NCI-H226 (cell line): ENCODE measurements around the gene KCNJ2.

Experiments used
- DNase-seq: peaks from one replicate; pipeline ENCODE4 v3.0.0-alpha.2; 2015

Gene KCNJ2

DNA sequence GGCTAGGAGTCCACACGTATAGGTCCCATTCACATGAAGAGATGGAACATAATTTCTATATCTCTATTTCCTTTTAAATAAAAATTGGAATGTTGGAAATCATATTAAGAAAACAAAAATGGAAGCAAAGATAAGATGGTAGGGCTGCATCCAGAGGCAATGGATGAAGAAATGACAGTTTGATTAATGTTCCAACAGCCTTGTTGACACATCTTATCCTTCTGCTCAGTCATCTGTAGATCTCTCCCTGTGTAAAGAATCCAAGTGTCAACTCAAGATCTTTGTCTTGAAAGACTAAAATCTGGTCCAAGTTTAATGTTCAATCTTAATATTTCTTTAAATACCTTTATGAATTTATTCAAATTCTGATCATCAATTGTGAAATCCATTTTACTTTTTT lies 7.8 kb upstream of the KCNJ2 start:
- DNase-seq: no peak

DNA sequence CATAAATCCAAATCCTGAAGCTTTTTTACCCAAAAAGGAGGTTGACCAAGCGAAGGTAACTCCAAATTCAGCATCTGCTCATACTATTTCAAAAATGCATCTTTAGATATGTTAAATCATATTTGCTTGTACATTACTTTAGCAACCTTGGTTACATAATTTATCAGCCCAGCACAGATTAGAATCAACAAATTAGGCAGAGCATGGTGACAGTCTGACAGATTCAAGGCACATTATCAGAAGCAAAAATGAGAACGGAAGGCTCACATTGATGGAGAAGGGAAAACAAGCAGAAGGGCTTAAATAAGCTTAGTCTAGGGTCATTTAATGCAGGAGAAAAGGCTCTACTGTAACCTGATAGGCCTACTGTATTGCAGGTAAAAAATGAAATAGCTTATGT lies 3.9 kb upstream of the KCNJ2 start:
- no peak for DNase-seq

DNA sequence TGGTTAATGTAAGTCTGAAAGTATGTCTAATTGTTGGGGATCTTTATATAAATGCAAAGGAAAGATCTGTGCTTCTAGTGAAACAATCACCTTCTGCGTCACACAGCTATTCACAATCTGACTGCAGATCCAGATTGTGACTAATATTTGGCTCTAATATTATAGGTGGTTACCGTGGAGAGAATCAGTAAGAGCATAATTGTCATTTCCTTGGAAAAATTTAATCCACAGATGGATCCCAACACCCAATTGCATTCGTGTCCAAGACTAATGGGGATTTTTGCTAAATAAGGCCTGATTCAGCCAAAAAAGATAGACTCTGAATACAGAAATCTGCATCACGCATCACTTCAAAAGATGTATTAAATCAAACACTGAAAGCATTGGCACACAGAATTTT lies 2.7 kb upstream of the KCNJ2 start:
- no peak for DNase-seq

DNA sequence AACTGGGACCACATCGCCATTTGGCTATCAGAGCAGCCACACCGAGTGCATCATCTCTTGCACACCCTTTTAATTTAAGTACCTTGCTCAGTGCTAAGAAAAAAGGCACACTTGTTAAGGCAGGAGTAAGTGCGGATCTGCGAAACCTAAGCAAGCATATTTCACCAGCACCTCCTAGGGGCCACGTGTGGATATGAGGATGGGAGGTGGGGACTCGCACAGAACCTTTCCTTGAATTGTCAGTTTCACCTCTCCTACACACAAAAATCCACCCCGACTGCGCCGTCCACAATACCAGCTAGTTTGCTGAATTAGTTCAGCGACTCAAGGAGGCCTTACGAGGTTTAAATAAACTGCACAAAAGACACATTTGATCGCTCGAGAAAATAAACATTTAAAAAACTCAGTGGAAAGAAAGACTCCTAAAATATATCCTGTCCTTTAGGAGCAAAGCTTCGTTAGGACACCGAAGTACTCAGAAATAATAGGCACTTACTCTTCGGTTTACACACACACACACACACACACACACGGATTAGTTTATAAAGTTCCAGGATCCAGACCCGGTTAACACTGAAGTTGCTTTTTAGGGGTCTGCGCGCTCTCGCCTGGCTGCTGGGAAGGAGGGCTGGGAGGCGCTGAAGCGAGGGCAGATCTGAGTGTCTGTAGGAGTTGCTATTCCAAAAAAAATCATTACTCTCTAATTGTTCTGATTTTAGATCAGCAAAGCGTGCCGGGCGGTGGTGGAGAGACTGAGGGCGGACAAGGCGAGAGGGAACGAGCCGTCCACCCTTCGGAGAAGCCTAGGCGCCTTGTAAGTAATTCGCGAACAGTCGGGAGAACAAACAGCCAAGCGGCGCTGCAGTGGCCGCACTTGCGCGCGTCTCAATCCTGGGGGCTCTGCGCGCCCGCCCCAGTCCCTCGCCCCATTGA lies 1.0 kb upstream of the KCNJ2 start:
- no peak for DNase-seq

DNA sequence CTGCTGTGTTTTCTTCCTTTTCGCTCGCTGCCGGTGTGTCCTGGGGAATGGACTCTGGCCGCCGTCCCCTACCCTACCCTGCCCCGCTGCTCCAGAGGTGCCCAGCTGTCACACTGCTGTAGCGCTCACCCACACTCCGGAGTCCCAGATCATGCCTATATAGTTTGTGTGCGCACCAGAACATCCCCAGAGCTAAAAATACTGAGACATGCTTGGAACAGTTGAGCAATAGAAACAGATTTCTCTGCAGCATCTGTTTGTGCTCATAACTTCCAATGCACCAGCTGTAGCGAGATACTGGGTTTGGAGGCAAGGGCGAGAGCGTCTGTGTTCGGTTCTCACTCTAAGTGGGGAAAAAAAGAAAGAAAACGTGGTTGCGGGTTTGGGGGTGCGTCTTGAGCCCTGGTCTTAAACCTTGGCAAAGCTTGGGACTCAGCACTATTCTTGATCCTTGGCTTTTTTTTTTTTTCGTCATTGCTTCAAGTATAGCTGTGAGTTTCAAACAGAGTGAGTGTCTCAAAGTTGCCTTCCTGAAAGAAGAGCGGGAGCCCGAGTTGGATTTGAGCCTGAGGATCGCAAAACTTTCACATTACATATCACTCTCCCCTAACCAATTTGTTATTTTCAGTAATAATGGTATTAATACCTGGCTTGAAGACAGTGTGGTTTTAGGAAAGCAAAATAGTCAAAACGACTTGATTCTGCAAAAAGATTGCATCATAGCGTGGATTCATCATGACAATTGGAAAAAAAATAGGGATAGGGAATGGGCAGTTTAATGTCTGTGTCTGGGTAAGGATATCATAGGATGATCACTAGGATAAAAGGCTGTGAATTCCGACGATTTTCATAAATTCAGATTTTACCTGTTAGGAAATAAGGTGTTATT lies 621 bp downstream of the KCNJ2 start:
- DNase-seq: no peak

DNA sequence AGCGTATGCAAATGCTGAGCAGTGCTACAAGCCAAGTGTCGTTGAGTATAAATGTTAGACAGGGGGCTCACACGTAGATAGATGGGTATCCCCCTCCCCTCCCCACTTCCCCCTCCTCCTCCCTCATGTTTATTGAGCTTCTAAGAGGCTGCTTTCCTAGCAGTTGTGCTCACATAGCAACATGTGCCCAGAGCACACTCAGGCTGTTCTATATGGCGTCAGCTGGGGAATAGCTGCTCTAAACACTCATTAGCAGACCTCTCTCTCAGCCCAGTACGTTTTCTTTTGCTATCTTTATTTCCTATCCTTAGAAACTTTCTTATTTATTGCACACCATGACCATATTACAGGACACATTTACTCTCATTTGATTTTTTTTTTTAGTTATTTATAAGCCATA lies 1.8 kb downstream of the KCNJ2 start:
- no peak for DNase-seq

DNA sequence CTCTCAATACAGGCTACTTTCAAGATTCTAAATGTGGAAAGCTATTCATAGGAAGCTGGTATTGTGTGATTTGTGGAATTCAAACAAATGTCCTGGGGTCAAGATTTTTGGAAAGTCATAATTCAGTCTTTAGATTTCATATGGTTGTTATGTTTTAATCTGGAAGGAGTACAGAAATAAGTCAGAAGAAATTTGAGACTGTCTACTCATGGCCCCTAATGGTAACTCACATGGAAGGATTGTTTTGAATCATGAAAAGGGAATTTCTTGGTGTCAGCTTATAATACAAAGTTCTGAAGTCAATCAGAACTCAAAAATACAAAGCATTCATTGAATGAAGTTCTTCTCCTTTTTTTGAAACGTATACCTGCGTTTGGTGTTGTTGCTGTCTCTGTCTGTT lies 3.1 kb downstream of the KCNJ2 start:
- DNase-seq: no peak

DNA sequence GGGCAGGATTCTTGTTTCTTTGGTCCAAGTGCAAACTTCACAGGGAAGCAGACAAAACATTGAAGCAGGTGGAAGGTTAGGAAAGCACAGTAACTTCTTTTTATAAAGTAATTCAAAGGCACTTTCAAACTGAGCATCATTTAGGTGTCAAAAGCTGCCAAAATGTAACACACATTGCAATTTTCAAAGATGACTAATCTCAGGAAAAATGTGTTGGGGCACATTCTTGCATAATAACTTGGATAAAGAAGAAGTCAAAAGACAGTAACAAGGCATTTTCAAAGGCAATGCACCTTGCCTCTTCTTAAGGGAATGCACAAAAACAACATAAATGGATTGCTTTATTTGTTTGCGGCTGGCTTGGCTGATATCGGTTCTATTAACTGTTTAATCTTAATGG lies 3.6 kb downstream of the KCNJ2 start:
- DNase-seq: no peak

DNA sequence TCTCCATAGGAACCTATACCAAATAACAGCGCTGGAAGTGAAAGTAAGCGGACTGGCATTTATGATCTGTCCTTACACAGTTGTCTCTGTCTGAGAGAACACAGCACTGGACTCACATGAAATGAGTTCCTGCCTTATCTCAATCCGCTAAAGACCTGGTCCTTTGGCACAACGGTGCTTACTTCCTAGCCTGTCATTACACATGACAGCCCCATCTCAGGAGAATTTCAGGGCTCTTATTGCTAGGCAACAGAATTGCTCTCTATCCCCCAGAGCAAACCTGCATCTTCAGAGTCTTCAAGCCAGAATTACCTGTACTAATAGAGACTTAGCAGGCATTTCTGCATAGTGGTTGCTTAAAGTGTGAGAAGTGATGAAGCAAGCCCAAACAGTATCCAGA lies 4.3 kb downstream of the KCNJ2 start:
- DNase-seq: no peak

DNA sequence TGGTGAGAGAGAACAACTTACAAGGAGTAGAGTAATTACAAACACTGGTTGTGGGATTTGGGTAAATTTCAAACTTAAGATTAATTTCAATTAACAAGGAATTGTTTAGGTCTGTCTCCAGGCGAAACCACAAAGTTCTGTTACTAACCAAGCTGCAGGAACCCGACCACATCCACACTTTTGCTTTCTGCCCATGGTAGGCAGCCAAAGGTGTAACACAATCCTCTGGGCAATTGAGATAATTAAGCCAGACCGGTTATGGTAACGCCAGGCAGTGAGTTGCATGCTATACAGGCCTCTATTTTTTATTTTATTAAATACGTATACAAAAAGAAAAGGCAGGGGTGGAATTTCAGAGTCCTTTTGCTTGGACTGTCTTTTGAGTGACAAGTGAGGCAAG lies 12.0 kb downstream of the KCNJ2 start:
- no peak for DNase-seq

DNA sequence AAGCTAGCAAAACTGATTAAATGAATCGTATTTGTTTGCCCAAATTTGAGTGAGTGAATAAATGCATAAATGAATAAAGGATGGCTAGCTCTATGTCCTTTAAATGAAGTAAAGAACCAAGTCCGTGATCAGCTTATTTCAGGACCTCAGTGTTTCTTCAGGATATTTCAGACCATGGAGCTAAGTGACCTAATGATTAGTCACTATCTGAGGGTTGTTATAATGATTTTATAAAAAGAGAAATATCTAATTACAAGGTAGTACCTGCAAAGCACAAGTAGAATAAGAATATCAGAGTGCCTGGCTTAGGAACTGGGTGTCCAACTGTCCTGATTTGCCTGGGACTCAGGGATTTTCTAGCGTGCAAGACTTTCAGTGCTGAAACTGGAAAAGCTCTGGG lies 12.5 kb downstream of the KCNJ2 start:
- no peak for DNase-seq

DNA sequence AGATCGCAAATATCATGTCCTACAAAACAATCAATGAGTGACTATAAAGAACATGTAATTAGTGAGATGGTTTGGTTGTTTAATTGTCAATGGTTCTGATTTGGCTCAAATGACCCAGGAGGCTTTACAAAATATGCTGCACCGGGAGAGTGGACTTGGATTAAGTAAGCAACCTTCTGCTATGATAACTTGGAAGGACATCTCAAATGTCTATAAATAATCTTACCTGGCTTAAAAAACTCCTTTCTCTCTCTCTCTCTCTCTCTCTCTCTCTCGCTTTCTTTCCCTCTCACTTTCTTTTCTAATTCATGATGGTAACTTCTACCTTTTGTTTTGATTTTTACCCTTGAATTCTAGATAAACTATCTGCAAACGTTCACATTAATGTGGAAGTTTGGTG lies 14.2 kb downstream of the KCNJ2 start:
- DNase-seq: no peak

DNA sequence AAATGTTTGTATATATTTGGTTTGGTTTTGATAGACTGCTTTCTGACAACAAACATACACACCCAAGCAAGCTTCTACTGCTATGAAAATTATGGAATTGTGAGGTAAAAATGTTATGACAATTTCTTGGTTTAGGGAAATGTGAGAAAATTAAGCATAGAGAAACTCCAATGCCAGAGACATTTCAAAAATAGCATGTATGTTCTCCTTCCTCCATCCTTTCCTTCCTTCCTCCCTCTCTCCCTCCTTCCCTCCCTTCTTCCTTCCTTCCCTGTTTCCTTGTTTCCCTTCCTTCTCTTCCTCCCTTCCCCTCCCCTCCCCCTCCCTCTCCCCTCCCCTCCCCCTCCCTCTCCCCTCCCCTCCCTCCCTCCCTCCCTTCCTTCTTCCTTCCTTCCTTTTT lies 14.9 kb downstream of the KCNJ2 start:
- no peak for DNase-seq

DNA sequence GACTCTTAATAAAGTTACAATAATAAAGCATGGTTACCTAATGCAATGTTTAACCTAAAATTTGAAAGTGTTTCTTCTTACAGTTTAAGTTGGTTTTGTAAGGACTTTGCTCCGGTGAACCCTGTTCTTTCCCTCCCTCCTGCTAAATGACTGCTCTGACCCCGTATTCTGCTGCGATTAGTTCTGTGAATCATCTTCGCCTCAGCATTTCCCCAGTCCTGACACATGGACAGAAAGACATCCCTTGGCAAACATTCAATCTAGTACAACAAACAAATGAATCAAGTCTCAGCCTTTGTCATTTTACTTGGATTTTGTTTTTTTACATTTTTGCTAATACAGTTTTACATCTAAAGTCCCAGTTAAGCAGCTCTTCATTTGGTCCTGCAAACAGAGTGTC lies 15.4 kb downstream of the KCNJ2 start:
- DNase-seq: no peak

DNA sequence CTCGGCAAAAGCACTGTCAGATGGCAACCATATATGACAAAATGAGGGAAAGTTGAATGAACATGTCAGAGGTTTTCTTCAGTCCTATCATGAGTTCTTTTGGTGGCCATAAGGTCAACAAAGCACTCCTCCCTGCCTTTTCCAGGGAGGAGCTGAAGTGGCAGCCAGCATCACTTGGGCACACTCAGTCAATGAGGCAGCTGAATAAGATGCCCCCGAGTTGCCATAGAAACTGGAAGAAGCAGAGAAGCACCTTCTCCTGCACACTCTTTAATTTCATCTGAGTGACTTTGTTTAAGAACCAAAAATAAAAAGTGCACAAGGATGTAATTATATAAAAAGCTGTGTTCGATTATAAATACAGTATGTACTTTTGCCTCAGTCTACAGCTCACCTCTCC lies 16.0 kb downstream of the KCNJ2 start:
- no peak for DNase-seq

DNA sequence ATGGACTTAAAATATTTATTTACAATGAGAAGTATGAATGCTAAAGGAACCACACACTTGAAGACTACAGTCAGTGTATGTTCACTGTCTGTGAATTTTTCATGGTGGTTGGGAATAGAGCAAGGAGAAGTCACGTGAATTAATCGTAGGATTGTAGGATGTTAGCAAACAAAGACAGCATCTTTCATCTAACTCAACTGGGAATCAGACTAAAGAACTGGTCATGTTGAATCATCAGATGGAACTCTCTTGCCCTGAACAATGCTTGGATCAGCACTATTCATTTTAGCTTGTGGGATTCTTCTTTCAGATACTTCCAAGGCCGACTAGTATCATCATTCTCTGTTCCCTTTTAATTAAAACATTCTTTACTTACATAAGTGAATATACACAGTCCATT lies 18.1 kb downstream of the KCNJ2 start:
- DNase-seq: no peak

DNA sequence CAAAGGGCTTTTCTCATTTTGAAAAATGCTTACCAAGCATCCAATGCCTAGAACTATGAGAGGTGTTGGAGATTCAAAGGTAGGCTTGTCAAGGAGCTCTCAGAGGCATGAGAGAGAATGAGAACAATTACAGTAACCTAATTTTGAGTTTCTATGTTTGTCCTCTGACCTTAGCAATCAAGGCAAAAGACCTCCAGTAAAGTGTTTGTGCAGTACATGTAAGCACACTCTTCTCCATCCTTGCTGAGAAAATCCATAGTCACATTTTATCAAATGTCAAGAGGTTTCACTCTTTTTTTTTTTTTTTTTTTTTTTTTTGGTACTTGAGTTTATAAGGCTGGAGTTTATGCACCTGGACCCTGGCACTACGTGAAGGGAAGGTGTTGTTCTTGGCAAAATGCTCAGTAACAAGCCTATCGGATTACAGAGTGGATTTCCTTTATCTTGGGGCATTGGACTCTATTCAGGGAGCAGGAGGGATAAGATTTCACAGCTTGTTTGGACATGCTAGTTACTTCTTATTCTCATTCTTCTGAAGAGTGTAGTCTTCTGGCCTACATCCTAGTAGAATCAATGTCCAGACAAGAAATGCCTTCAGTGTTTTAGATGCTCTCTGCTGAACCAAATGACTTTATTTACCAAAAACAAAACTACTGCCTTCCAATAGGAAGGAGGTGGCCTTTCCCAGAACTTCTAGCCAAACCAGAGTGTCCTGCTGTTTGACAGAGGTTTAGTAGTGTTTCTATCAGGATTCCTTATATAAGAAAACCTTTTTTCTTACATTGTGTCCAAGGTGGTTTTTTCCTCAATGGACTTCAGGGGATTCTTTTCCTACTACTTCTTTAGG lies 21.9 kb downstream of the KCNJ2 start:
- no peak for DNase-seq

DNA sequence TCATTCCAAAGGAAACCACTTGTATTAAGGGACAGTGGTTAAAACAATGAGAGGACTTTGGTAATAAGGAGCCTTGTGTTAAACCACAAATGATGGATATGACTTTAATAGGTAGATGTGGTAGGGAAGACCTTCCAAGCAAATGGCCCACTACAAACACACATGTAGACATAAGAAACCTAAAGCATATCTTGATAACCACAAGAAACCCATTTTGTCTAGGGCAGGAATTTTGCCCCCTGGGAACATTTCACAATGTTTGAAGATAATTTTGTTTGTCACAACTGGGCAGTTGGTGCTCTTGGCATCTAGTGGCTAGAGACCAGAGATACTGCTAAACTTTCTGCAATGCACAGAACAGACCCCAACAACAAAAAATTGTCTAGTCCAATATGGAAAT lies 25.8 kb downstream of the KCNJ2 start:
- no peak for DNase-seq

DNA sequence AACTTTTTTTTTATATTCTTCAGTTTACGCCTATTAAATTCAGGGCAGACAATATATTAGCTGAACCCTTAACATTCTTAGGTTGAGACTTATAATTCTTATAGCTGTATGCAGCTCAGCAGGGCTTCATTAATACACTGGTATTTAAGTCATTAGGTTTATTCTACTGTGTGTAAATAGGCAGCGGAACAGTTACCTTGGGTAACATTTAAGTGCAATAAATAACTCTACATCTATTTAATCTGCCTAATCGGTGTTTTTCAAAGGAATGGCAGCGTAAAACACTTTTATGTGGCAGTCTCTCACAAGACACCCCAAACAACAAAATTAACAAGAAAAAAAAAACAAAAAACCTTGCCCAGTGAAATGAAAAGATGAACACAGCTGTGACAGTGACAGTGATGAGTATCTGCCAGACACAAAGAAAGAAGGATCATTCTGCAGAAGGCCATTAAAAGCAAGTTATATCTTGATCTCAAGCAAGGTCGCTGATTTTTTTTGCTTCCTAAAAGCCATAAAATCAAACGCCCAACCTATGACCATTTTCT lies 32.6 kb downstream of the KCNJ2 start:
- DNase-seq: no peak

DNA sequence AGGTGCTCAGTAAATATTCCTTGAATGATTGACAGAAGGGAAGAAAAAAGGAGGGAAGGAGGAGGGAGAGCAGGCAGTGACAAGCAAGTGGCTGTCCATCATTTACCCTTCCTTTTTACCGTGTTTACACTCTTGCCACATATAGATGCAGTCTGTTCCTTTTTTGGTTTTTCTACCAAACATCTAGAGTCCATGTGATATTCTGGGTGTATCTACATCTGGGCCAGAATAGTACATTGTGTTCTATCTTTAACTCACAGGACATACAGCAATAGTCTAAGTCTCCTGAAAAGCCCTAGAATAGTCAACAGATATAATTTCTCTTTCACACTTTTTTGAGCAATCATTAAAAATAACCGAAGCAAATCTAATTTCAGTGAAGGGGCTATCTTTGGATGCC lies 33.5 kb downstream of the KCNJ2 start:
- DNase-seq: no peak

DNA sequence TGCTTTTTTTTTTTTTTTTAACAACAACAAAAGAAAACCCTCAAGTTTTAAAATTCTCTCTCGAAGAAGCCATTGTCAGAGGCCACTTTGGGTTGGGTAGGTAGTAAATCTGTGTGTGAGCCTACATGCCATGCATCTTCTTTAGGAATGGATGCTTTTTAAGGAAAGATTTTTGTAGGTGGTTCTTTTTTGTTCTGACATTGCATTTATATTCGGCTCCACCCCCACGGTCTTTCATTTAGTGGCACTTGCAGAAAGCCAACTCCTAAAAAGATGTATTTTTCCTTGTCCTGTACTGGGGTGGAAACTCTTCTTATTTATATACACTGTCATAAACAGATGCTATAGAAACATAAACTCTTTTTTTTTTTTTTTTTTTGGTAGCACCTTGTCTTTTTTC lies 35.1 kb downstream of the KCNJ2 start:
- DNase-seq: no peak

DNA sequence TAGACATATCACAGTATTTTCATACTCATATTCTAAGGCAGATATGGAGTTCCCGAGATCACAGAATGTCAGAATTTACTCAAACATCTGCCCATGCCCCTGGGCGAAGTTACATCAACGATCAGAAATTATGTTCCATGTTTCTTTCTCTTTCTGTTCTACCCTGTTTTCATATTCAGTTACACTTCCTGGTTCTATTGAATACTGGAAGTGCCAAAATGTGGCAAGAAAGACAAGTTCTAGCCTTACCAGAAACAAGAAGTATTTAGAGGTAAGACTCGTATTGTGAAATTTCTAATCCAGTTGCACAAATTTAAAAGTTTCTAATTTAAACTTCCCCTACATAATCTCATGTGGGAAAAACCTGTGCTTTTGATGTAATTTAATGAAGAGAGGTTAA lies 36.1 kb downstream of the KCNJ2 start:
- DNase-seq: no peak
